Activated gamma-delta T cell treated with Interleukin-2 at 50 U/mL for 16 hours (primary cell): ENCODE results near the gene RAVER1.
"Not testable (repeated sequence)": the region's sequence is repeated elsewhere in the genome, so short reads cannot be mapped to it uniquely, and the experiment has no call there.

Experiments
- DNase-seq: peaks from one replicate; pipeline ENCODE4 v3.0.0-alpha.2; 2020

Gene RAVER1, protein sequence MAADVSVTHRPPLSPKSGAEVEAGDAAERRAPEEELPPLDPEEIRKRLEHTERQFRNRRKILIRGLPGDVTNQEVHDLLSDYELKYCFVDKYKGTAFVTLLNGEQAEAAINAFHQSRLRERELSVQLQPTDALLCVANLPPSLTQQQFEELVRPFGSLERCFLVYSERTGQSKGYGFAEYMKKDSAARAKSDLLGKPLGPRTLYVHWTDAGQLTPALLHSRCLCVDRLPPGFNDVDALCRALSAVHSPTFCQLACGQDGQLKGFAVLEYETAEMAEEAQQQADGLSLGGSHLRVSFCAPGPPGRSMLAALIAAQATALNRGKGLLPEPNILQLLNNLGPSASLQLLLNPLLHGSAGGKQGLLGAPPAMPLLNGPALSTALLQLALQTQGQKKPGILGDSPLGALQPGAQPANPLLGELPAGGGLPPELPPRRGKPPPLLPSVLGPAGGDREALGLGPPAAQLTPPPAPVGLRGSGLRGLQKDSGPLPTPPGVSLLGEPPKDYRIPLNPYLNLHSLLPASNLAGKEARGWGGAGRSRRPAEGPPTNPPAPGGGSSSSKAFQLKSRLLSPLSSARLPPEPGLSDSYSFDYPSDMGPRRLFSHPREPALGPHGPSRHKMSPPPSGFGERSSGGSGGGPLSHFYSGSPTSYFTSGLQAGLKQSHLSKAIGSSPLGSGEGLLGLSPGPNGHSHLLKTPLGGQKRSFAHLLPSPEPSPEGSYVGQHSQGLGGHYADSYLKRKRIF

DNA sequence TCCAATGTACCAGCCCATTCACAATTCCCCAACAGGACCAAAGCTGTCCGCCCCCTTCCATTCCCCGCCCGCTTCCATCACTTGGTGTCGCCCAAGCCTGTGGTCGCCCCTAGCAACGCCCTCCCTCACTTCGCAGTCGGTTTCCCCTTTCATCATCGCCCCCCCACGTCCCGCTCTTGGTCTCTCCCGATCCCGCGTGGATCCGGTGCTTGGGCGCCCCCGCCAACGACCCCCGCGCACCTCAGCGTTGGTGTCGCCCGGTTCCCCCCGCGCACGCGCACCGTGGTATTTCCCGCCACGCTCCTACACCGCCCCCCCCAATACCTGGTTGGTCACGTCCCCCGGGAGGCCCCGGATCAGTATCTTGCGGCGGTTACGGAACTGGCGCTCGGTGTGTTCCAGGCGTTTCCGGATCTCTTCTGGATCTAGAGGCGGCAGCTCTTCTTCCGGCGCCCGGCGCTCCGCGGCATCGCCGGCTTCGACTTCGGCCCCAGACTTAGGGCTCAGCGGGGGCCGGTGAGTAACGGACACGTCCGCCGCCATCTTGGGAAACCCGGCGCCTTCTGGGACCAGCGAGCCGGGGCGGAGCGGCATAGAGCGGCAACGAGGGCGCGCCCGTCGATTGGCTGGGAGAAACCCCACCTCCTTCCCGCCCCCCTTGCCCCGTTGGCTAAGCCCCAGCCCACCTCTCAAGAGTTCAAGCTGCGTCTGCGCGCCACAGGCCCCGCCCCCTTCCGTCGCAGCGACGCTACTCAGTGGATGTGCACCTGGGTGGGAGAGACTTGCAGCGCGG lies at the start of gene RAVER1:
RAVER1 (minus strand) TSS at position 565 of the 793 bp plus-strand sequence; CDS start at position 543, 22 bp downstream.
- peak; percentile 98 for DNase-seq

DNA sequence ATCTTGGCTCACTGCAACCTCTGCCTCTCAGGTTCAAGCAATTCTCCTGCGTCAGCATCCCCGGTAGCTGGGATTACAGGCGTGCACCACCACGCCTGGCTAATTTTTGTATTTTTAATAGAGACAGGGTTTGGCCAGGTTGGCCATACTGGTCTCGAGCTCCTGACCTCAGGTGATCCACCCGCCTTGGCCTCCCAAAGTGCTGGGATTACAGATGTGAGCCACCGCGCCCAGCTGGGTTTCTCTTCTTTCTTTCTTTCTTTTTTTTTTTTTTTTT lies 49.8 kb upstream of the RAVER1 start:
- not testable (repeated sequence) for DNase-seq

DNA sequence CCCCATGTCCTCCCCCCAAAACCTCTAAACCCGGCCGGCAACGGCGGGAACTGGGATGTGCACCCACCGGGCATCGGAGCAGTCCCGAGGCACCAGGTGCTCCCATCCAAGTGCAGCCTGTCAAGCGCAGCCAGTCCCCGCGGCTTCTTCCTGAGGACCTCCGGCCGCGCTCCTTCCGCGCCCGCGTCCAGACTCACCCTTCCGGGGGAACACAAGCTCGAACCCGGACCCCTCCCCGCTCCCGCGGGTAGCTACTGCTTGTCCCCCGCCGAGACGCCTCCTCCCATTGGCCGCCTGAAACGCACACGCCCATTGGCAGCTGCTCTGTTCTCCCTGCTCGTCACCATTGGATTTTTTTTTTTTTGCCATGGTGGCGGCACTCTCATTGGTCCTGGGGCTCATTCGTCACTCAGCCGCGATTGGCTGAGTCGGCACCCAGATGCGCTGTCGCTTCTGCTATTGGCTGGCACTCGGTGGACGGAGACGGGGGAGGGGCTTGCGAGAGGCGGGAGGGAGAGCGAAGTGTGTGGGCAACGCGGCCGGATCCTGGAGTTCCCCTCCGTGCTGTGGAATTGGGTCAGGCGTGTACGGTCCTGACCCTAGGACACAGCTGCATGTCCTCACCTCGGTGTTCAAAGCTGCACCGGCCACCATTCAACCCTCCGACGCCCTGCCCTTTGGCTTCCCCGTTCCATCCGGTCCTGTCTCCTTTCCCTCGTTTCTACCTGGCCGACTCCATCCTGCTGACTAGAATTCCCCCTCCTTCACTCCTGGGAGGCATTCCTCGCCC lies 47.2 kb upstream of the RAVER1 start, which contains the start of gene TYK2:
TYK2 (minus strand) TSS at position 260 of the 790 bp plus-strand sequence. CDS start 2,166 bp downstream, outside the sequence.
- DNase-seq, result peak; percentile 94

DNA sequence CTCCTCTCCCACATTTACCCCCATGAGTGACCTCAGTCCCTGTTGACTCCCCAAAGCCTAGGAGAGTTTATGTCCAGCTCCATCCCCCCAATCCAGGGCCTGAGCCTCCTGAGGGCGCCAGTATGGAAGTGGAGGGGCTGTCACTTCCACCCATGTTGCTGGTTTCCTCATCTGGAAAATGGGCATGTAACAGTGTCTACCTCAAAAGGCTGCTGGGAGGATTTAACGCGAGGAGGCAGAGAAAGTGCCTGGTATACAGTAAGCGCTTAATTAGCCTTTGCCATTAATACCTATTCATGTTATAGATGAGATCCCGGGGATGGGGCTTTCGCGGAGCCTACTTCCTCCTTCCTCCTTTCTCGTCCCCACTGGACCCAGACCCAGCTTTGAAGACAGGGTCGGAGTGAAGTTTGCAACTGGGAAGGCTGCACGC lies 46.6 kb upstream of the RAVER1 start:
- no peak for DNase-seq

DNA sequence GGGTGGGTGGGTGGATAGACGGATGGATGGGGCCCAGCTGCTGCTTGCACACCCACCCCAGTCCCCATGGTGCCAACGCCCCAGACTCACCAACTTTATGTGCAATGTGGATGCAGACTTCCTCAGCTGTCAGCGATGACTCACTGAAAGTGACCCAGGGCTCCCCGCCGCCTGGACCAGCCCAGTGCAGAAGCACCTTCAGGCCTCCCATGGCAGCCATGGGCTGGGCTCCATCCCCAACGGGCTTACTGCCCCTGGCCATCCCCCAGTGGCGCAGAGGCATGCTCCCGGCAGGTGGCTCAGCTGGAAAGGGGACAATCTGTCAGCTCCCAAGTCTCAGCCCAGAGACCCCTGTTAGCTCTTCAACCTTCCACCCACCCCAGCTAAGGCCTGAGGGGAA lies 44.8 kb upstream of the RAVER1 start:
- DNase-seq, result no peak

DNA sequence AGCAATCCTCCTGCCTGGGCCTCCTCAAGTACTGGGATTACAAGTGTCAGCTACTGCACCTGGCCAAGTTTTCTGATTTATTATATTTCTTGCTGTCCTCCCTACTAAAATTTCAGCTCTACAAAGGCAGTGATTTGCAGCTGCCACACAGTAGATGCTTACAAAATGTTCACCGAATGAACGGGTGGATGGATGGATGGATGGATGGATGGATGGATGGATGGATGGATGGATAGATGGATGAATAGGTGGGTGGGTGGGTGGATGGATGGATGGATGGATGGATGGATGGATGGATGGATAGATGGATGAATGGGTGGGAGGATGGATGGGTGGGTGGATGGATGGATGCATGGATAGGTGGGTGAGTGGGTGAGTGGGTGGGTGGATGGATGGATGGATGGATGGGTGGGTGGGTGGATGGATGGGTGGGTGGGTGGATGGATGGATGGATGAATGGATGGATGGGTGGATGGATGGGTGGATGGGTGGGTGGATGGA lies 43.9 kb upstream of the RAVER1 start:
- DNase-seq, result not testable (repeated sequence)

DNA sequence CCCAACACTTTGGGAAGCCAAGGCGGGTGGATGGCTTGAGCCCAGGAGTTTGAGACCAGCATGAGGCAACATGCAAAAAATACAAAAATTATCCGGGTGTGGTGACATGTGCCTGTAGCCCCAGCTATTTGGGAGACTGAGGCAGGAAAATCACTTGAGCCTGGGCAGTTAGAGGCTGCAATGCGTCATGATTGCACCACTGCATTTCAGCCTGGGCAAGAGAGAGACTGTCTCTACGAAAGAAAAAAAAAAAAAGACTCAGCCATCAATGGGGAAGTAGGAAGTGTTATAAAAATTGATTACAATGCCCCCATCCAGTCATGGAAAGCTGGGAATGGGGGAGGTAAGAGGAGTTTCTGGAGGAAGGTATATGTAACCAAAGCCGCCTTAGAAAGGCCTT lies 41.6 kb upstream of the RAVER1 start:
- DNase-seq, result no peak

DNA sequence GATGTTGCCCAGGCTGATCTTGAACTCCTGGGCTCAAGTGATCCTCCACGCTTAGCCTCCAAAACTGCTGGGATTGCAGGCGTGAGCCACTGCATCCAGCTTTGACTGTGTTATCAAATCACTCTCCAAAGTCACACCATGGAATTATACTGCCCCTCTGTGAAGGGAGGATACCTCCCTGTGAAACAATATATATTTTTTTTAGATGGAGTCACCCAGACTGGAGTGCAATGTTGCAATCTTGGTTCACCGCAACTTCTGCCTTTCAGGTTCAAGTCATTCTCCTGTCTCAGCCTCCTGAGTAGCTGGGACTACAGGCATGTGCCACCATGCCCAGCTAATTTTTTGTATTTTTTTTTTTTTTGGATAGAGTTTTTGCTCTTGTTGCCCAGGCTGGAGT lies 39.4 kb upstream of the RAVER1 start:
- DNase-seq, result no peak

DNA sequence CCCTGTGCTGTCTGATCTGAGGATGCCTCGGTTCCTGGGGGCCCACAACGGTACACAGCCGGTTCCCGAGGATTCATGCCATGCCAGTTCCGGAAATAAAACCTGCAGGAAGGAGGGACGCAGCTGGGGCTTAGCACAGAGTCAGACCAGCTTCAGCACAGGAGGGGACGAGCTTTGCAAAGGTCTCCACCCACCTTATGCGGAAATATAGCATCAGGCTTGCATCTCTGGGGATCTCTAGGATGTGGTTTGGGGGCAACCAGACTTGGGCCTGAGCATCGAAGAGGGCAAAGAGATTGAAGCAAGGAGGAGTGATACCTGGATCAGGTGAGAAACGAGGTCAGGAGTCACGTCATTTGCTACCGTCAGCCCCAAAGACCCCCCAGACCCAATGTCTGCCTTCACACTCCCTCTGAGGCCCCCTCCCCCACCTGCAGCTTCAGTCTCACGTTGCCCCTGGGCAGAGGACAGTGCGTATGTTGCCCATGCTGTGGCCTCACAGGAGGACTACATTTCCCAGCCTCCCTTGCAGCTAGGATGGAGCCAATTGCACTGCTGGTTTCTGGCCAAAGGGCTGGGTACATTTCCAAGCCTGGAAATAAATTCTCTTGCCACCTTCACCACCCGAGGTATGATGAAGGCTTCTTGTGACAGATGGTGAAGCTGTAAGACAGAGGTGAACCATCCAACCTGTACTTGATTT lies 34.9 kb upstream of the RAVER1 start:
- no peak for DNase-seq

DNA sequence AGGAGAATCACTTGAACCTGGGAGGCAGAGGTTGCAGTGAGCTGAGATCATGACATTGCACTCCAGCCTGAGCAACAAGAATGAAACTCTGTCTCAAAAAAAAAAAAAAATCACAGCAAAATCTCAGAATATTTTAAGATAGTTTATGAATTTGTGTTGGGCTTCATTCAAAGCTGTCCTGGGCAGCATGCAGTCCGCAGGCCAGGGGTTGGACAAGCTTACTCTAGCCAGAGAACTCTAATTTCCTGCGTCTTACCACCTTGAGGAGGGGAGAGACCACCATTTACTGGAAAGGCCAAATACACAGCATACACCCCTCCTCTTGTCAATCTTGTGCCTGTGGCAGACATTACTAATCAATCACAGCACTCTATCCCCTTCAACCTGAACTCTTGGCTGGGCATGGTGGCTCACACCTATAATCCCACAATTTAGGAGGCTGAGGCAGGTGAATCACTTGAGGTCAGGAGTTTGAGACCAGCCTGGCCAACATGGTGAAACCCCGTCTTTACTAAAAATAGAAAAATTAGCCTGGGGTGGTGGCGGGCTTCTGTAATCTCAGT lies 33.7 kb upstream of the RAVER1 start:
- DNase-seq, result not testable (repeated sequence)

DNA sequence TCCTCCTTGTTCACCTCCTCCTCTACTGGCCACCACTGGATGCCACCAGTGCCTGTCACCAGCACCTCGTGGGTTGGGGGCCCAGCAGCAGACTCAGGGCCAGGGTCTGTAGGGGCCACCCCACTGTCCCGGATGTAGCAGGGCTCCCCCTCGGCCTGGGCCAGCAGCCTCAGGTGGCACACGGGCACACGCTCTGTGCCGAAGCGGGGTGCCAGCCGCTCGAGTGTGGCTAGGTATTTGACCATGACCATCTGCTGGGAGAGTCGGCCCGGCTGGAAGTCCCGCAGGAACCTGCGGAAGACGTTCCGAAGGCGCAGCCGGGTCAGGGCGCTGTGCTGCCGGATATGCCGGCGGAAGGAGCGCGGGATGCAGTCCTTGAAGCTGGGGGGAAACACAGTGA lies 32.2 kb upstream of the RAVER1 start:
- no peak for DNase-seq

DNA sequence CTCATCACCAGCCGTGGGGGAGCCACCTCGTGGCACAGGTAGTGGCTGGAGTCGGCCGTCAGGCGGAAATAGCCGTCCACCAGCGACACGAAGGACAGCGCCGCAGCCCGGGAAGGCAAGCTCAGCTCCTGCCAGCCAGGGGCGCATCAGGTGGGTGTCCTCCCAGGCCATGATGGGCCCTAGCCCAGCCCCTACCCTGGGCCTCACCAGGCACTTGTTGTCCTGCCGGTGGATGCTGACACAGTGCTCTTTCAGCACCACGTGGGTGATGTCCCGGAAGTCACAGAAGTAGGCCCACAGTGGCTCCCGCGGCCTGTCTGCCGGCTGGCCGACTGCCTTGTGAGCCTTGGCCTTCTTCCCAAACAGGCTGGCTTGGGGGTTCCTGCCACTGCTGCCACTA lies 31.3 kb upstream of the RAVER1 start:
- DNase-seq, result no peak

DNA sequence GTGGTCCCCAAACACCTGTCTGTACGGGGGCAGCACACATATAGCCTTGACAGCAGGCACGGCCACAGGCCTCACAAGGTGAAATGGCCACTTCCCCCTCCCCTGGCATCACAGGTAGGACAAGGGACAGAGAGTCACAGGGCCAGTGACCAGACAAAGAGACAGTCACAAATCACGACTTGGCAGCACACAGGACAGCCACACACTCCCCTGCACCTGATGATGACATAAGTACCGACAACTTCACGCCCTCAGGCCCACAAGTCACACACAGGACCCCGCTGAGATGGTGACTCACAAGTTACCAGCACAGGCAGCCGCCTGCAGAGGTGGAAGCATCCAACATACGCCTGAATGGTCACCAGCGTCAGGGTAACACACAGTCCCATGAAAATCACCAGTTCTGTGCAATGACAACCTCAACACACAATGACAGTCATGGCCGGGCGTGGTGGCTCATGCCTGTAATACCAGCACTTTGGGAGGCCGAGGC lies 30.5 kb upstream of the RAVER1 start:
- DNase-seq, result no peak

DNA sequence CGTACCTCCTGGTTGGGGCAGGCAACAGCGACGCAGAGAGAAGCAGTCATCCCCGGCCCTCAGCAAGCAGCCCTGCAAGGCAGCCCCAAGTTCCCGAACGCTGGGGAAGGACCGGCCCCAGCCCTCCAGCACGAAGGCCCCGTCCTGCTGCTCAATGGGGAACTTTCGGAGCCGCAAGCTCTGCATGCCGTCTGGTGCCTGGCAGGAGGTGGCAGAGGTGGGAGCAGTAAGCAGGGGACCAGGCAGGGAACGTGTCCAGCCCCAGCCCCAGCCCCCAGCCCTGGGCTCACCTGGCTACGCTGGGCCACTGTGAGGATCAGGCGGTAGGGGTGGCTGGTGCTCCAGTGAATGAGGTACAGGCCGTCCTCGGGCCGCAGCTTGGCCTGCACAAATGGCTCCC lies 28.9 kb upstream of the RAVER1 start:
- no peak for DNase-seq

DNA sequence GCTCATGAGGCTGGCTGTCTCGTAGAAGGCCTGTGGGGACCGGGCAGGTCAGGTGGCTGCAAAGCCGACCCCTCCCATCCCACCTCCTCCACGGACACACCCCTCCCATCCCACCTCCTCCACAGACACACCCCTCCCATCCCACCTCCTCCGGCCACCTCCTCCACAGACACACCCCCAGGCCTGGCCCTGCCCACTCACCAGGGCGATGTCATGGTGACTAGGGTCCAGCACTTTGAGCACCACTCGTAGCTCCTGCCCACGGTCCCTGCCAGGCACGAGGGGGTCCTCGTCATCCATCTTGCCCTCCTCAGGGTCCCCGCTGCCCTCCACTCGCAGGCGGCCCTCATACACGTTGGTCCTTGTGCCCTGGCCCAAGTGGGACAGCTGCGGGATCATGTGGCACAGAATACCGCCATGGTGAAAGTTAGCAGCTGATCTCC lies 28.3 kb upstream of the RAVER1 start:
- DNase-seq, result no peak

DNA sequence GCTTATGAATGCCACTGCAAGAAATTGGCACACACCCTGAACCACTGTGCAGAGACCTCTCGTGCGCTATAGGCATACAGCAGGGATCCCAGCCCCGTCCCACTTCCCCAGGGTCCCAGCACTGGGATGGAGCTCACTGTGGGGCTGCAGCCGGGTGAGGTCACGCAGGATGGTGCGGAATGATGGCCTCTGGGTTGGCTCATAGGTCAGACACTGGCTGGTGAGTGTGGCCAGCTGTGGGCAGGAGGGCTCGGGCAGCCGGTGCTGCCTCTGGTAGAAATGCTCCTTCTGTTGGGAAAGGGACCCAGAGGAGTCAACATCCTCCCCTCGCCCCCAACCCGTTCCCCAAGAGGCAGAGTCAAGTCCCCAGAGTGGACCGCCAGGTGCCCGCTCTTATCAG lies 23.1 kb upstream of the RAVER1 start:
- no peak for DNase-seq

DNA sequence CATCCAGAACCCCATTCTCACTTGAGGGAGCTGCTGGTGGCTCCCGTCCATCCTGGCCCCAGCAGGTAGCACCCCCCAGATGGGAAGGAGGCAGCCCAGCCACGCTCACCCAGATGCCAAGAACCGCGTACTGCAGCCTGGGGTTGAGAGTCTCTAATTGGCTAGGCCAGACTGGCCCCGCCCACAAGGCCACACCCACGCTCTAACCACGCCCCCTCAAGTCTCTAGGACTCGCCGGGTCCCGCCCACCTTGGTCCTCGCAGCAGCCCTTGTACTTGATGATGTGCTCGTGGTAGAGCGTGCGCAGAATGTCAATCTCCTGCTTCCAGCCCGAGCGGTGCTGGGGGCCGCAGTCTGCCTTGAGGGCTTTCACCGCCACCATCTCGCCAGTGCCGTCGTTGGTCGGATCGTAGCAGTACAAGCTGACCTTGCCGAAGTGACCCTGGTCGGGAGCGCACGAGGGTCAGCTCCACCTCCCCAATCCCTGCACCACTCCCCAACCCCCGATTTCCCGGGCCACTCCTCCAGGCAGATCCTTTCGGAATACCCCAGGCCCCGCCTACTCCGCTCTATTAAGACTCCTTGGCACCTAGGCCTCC lies 20.6 kb upstream of the RAVER1 start:
- no peak for DNase-seq

DNA sequence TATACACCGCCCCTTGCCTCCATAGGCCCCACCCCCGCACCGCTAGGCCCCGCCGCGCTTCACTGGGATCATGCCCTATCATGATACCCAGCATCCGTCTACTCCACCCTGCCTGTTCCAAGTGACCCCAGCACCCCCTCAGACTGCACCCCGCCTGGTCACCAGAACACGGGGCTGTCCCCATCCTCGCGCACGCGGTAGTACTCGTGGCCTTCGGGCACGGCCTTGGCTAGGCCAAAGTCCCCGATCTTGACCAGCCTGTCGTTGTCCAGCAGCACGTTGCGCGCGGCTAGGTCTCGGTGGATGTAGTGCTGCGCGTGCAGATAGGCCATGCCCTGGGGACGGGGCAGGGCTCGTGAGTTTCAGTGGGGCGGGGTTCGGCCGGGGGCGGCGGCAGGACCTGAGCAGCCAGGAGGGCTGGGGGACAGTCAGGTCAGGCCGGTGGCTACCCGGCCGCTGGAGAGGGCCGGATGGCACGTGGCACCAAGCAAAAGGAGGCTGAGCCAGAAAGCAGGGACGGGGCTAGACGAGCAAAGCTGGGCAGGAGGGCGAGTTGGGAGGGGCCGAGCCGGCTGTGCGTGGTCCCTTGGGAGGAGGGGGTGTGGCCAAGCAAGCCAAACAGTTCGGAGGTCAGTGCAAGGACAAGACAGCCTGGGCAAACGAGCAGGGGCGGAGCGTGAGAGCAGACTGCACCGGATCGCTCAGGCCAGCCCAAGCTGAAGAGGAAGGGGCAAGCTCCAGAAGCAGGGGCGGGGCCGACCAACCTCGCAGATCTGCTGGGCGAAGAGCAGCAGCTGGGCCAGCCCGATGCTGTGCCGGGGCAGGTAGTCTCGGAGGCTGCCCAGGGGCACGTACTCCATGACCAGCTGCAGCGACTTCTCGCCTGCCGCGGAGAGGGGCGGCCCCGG lies 19.7 kb upstream of the RAVER1 start:
- DNase-seq, result no peak

DNA sequence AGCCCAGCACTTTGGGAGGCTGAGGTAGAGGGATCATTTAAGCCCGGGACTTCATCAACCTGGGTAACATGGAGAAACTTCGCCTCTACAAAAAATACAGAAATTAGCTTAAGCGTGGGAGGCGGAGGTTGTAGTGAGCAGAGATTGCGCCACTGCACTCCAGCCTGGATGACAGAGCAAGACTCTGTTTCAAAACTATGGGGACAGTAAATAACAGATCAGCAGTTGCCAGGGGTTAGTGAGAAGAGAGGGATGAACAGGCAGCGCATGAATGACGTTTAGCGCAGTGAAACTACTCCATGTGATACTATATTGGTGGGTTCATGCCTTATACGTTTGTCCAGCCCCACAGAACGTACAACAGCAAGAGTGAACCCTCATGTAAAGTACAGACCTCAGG lies 13.2 kb upstream of the RAVER1 start:
- DNase-seq, result no peak

DNA sequence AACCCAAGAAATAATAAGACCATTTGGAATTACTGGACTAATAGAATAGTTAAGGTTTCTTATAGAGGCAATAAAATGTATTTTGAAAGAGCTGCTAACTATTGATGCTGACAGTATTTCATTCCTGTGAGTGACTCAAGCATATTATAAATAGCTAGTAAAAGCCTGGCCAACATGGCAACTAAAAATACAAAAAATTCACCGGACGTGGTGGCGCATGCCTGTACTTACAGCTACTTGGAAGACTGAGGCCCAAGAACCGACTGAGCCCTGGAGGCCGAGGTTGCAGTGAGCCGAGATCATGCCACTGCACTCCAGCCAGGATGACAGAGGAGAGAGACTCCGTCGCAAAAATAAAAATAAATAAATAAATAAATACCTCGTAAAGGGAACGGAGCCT lies 11.5 kb upstream of the RAVER1 start:
- no peak for DNase-seq
